K562 (cell line): ENCODE data around the gene EPS8. TPM values are rescaled to one million over a fixed set of nuclear protein-coding genes. Genes with fewer than 3 reads are reported as not detected.

Source experiments
- ATAC-seq: fragments of 200-7000 bp; cut with Tn5 transposase; 3 replicates; pipeline ENCODE4 v1.9.1; 2020; ENCODE audit warnings: moderate library complexity
- BruUV-seq: library from RNA; stranded (reverse); fragments of 400-500 nt; replicated peaks from 2 replicates; lab custom pipeline; 2021; lab: Mats Ljungman, UMichigan
- CTCF ChIA-PET: fragments of 300-600 bp; formaldehyde crosslinking; extraction: SDS; loops from one replicate; lab custom pipeline; 2021; ENCODE audit warnings: low intra/inter-chr PET ratio; lab: Yijun Ruan, JAX
- POLR2A ChIA-PET: fragments of 300-600, 350-650 bp; sonication (Branson Sonifier 250); formaldehyde crosslinking; extraction: SDS; loops from one replicate; lab custom pipeline; 2021; ENCODE audit warnings: antibody characterized with exemption, inconsistent platforms; lab: Yijun Ruan, JAX
- DNase-seq, 4 experiments: peaks; one replicate each; pipeline versions ENCODE4 v3.0.0 to v3.0.0-alpha.2; 2011 to 2018; ENCODE audit warnings: low spot score in 3 of 4, mixed read lengths in 3 of 4; ENCODE audit errors: extremely low read depth in 1 of 4
- FAIRE-seq: peaks from 2 replicates; lab custom pipeline; 2011; peaks lifted over from hg19 to GRCh38; lab: Jason Lieb, UNC
- H2AFZ ChIP-seq: 2 replicates; pipeline ENCODE4 v1.6.0; 2011; ENCODE audit warnings: low read depth, low read length, control low read depth, inconsistent platforms
- H3K27ac ChIP-seq: fragments of 200-600 bp; 3 replicates; pipeline ENCODE4 v1.8.0; 2011; ENCODE audit warnings: low read depth, mild to moderate bottlenecking, control low read depth, inconsistent platforms, low read length, moderate library complexity, mixed read lengths; ENCODE audit errors: extremely low read depth
- H3K27me3 ChIP-seq, 2 experiments: fragments of 300-600 bp in 1 of 2; 2 replicates in 1 of 2; 3 replicates in 1 of 2; pipeline versions ENCODE4 v1.6.0 to v1.8.0; 2011; ENCODE audit warnings: inconsistent platforms in 2 of 2, low read length in 2 of 2, mild to moderate bottlenecking in 1 of 2, mixed read lengths in 1 of 2, moderate library complexity in 1 of 2; ENCODE audit not compliant: control insufficient read depth in 2 of 2, insufficient read depth in 2 of 2
- H3K36me3 ChIP-seq: fragments of 300-600 bp; 3 replicates; pipeline ENCODE4 v1.8.0; 2011; ENCODE audit warnings: mild to moderate bottlenecking, low read length, inconsistent platforms; ENCODE audit not compliant: control insufficient read depth, insufficient read depth
- H3K4me1 ChIP-seq, 2 experiments: fragments of 200-600 bp in 1 of 2; replicated peaks in 1 of 2; 2 replicates in 1 of 2; 3 replicates in 1 of 2; pipeline versions ENCODE4 v1.5.1 to v1.8.0; 2011; ENCODE audit warnings: inconsistent platforms in 2 of 2, low read length in 2 of 2, mild to moderate bottlenecking in 1 of 2, mixed read lengths in 1 of 2, moderate library complexity in 1 of 2; ENCODE audit not compliant: control insufficient read depth in 2 of 2, insufficient read depth in 2 of 2
- H3K4me2 ChIP-seq: 2 replicates; pipeline ENCODE4 v1.6.1; 2011; ENCODE audit warnings: low read length, control low read depth, inconsistent platforms, mixed read lengths; ENCODE audit not compliant: insufficient read depth
- H3K4me3 ChIP-seq: fragments of 200-600 bp; sonication (generic), shearing (Covaris generic); 2 replicates; pipeline ENCODE4 v1.5.1; 2016; ENCODE audit warnings: control low read depth, inconsistent platforms
- H3K79me2 ChIP-seq: fragments of 200-600 bp; 3 replicates; pipeline ENCODE4 v1.8.0; 2011; ENCODE audit warnings: low read length, inconsistent platforms; ENCODE audit not compliant: control insufficient read depth, insufficient read depth
- H3K9ac ChIP-seq, 2 experiments: 2 replicates each; pipeline versions ENCODE4 v1.6.0 to v1.6.1; 2011; ENCODE audit warnings: low read depth in 2 of 2, low read length in 2 of 2, control low read depth in 1 of 2, inconsistent platforms in 1 of 2, mild to moderate bottlenecking in 1 of 2, mixed read lengths in 1 of 2; ENCODE audit not compliant: insufficient read depth in 1 of 2
- H3K9me1 ChIP-seq: one replicate; pipeline ENCODE4 v1.6.0; 2011; ENCODE audit warnings: inconsistent platforms, mild to moderate bottlenecking, low read length, moderate library complexity; ENCODE audit not compliant: control insufficient read depth, insufficient read depth
- H3K9me3 ChIP-seq: replicated peaks from 2 replicates; pipeline ENCODE4 v1.5.1; 2011; ENCODE audit warnings: low read depth, low read length, inconsistent platforms; ENCODE audit not compliant: control insufficient read depth, insufficient read depth
- H4K20me1 ChIP-seq: replicated peaks from 2 replicates; pipeline ENCODE4 v1.6.1; 2011; ENCODE audit warnings: low read length, inconsistent platforms, mixed read lengths; ENCODE audit not compliant: control insufficient read depth, insufficient read depth
- EHMT2 ChIP-seq: fragments of 450-650 bp; IDR thresholded peaks from 2 replicates; pipeline ENCODE4 v1.6.1; 2018; ENCODE audit warnings: antibody characterized with exemption
- PHF8 ChIP-seq: fragments of 200-600 bp; sonication (generic); IDR thresholded peaks from 2 replicates; pipeline ENCODE4 v1.6.1; 2012; ENCODE audit warnings: mixed run types, mild to moderate bottlenecking, inconsistent platforms, low read length, moderate library complexity, borderline replicate concordance
- TEAD2 ChIP-seq: fragments of 450-650 bp; IDR thresholded peaks from 2 replicates; pipeline ENCODE4 v1.6.1; 2016; ENCODE audit warnings: missing genetic modification characterization, control low read depth, missing compliant biosample characterization
- ZFP1 ChIP-seq: fragments of 450-650 bp; formaldehyde crosslinking; IDR thresholded peaks from 2 replicates; pipeline ENCODE4 v1.4.0; 2020; ENCODE audit warnings: mild to moderate bottlenecking, mixed read lengths
- ZNF431 ChIP-seq: sonication (generic); formaldehyde crosslinking; IDR thresholded peaks from 2 replicates; pipeline ENCODE4 v1.8.0; 2022; ENCODE audit warnings: mild to moderate bottlenecking, missing genetic modification reagents
- WGBS: fragments of 100-300 bp; shearing (Covaris generic); methylation state at CpG from one replicate; pipeline ENCODE4 v1.1.6; 2016; ENCODE audit warnings: low coverage, mixed read lengths; ENCODE audit not compliant: insufficient coverage; ENCODE audit errors: missing lambda C conversion rate; 5-methylcytosine and 5-hydroxymethylcytosine counted together
- in situ Hi-C: fragments of 300-500 bp; cut with MboI; formaldehyde crosslinking; loops from 4 replicates; pipeline ENCODE4 v1.15.0; 2018; ENCODE audit warnings: inconsistent platforms, mixed read lengths
- intact Hi-C: fragments of 100-400 bp; cut with micrococcal nuclease; formaldehyde crosslinking; loops from 2 replicates; pipeline ENCODE4 v1.14.2; 2022
- polyA plus RNA-seq, 8 experiments: library from polyadenylated mRNA; depleted of rRNA in 4 of 8; stranded (reverse) in 5 of 8; unstranded in 3 of 8; fragments of >200 nt; fragmentation: Nextera tagmentation in 2 of 8; fragmentation: Illumina TruSeq in 1 of 8; extraction: Ambion mirVana in 2 of 8; extraction: Trizol in 1 of 8; gene quantifications; 2 replicates each; pipeline versions ENCODE4 v1.2.1 to v1.2.3, GENCODE V29; 2011 to 2014; ENCODE audit warnings: inconsistent platforms in 1 of 8, missing spikeins in 1 of 8
- total RNA-seq, 7 experiments: library from RNA; depleted of rRNA in 6 of 7; stranded (reverse); fragments of >200 nt in 6 of 7; fragmentation: Illumina TruSeq in 2 of 7; extraction: Trizol in 2 of 7; gene quantifications; 2 replicates each; pipeline versions ENCODE4 v1.2.1 to v1.2.3, GENCODE V29; 2011 to 2021; ENCODE audit warnings: low replicate concordance in 1 of 7
- TF ChIP-seq, protein P1 (sequence below): fragments of 250-450 bp; sonication (Bioruptor Pico); IDR thresholded peaks from 2 replicates; pipeline ENCODE4 v1.8.0; 2022; ENCODE audit warnings: inconsistent platforms
- TF ChIP-seq, protein P2 (sequence below), 2 experiments: fragments of 450-650 bp in 1 of 2; sonication (generic) in 1 of 2; formaldehyde crosslinking; conservative IDR thresholded peaks; 2 replicates each; pipeline versions ENCODE4 v1.4.0 to v1.8.1; 2020 to 2022; ENCODE audit warnings: mild to moderate bottlenecking in 1 of 2, missing genetic modification reagents in 1 of 2
- TF ChIP-seq, protein P3 (sequence below): sonication (generic); formaldehyde crosslinking; IDR thresholded peaks from 2 replicates; pipeline ENCODE4 v1.8.0; 2022; ENCODE audit warnings: mild to moderate bottlenecking, missing genetic modification reagents

Gene EPS8
- total and polyA plus RNA-seq, 9 of the 15 experiments (the other 6 are each of a cell fraction or from before 2014, with no cell fraction given), result 0.10 to 1.9 (median 0.33) TPM

DNA sequence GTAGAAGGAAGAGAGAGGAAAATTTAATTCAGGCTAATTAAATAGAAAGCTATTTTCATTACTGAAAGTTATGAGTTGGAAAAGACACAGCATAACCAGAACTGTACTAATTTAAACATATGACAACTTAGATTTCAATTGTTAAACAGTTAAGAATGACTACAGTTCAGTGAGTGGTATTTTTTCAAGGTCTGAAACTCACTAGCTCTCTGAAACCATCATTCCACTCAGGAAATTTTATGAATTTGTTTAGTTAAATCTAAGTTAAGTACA, 62.4 kb downstream of the EPS8 start (continued):
- TF ChIP-seq, protein P1, sequence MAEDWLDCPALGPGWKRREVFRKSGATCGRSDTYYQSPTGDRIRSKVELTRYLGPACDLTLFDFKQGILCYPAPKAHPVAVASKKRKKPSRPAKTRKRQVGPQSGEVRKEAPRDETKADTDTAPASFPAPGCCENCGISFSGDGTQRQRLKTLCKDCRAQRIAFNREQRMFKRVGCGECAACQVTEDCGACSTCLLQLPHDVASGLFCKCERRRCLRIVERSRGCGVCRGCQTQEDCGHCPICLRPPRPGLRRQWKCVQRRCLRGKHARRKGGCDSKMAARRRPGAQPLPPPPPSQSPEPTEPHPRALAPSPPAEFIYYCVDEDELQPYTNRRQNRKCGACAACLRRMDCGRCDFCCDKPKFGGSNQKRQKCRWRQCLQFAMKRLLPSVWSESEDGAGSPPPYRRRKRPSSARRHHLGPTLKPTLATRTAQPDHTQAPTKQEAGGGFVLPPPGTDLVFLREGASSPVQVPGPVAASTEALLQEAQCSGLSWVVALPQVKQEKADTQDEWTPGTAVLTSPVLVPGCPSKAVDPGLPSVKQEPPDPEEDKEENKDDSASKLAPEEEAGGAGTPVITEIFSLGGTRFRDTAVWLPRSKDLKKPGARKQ, result no peak
- no peak for TF ChIP-seq ZFP1 (CRISPR knock-in tag)
- TF ChIP-seq EHMT2, result no peak
- TF ChIP-seq, protein P2, sequence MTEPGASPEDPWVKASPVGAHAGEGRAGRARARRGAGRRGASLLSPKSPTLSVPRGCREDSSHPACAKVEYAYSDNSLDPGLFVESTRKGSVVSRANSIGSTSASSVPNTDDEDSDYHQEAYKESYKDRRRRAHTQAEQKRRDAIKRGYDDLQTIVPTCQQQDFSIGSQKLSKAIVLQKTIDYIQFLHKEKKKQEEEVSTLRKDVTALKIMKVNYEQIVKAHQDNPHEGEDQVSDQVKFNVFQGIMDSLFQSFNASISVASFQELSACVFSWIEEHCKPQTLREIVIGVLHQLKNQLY (CRISPR knock-in tag; conservative IDR thresholded peaks at IDR 0.05), result no peak
- TF ChIP-seq, protein P3, sequence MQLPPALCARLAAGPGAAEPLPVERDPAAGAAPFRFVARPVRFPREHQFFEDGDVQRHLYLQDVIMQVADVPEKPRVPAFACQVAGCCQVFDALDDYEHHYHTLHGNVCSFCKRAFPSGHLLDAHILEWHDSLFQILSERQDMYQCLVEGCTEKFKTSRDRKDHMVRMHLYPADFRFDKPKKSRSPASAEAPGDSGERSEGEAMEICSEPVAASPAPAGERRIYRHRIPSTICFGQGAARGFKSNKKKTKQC, result no peak
- TF ChIP-seq PHF8, result no peak

DNA sequence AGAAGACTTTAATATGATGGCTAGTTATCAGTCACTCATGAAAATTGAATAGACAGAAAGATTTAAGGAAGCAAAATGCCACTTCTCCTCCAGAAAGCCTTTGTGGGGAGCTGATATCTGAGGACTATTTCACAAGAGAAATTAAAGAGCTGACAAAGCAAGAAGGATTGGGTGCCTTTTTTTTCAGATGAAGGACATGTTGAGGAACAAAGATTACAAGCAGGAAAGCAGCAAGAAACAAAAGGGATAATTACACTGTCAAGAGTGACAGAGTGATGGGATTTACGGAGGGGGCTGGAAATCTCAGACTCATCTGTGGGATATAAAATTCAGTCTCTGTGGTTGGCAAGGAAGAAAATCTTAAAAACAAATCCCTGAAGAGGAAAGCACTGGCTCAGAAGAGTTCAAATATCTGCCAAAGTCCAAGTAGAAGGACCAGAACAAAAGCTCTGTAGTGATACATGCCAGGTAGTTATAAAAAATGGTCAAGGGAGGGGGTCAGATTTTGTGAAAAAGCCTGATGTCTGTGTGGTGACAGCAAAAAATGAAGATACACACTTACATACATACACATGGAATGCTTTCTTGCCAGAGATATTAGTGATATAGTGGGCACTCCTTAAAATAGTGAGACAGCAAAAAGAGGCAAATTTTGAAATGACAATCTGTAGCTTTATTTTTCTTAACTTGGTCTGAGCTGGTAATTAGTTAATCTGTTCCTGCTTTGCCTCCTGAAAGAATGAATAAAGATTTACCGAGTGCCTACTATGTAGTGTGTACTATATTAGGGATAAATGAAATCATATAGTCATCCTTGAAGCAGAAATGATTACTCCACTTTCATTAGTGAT, 62.9 kb downstream of the EPS8 start:
- FAIRE-seq (no peak), DNase-seq (no peak), ATAC-seq (no peak)
- Histone ChIP-seq H3K9me3 (no peaks in the 10 kb centered on the region), H3K79me2 (no peaks in the 10 kb centered on the region), H4K20me1 (no peaks in the 10 kb centered on the region), H3K9ac (no peak overlapping the region), H2AFZ (no peak overlapping the region), H3K36me3 (no peaks in the 10 kb centered on the region), H3K9me1 (no peaks in the 10 kb centered on the region), H3K4me2 (no peak overlapping the region), H3K27me3 (no peaks in the 10 kb centered on the region), H3K27ac (no peak overlapping the region), H3K4me3 (no peak overlapping the region), H3K4me1 (no peaks in the 10 kb centered on the region)
- no TSS peak for BruUV-seq
- CTCF ChIA-PET, result no interaction called here
- no peak for TF ChIP-seq TEAD2 (tag)
- TF ChIP-seq ZNF431 (CRISPR knock-in tag), result no peak
- 0% methylated on average over 2 of the region's 2 CpGs for WGBS
- intact Hi-C loops (no loop called here), in situ Hi-C loops (no loop called here)
- POLR2A ChIA-PET, result no interaction called here
